Activated CD4-positive, alpha-beta T cell treated with anti-CD3 and anti-CD28 coated beads for 36 hours (primary cell): ENCODE measurements around the gene CD9. TPM values are rescaled to one million over a fixed set of nuclear protein-coding genes. Genes with fewer than 3 reads are reported as not detected.

ENCODE experiments used
- ATAC-seq: fragments of 200-7000 bp; cut with Tn5 transposase; one replicate; pipeline ENCODE4 v1.10.0; 2021; ENCODE audit warnings: mild to moderate bottlenecking, moderate library complexity
- CTCF ChIA-PET: fragments of 350-600 bp; sonication (Branson Sonifier 250); formaldehyde crosslinking; loops from one replicate; lab custom pipeline; 2021; ENCODE audit warnings: antibody characterized with exemption; lab: Charles Lee
- POLR2A ChIA-PET: fragments of 350-600 bp; sonication (Branson Sonifier 250); formaldehyde crosslinking; loops from one replicate; lab custom pipeline; 2021; ENCODE audit warnings: antibody characterized with exemption, inconsistent platforms; lab: Charles Lee
- DNase-seq: peaks from one replicate; pipeline ENCODE4 v3.0.0-alpha.2; 2020
- H3K27ac Mint-ChIP-seq: one replicate; pipeline ENCODE4 v1.8.0; 2021; ENCODE audit warnings: mixed read lengths
- H3K27me3 Mint-ChIP-seq: one replicate; pipeline ENCODE4 v1.8.0; 2021; ENCODE audit warnings: mixed read lengths
- H3K36me3 Mint-ChIP-seq: one replicate; pipeline ENCODE4 v1.8.0; 2021; ENCODE audit warnings: low read depth, mixed read lengths
- H3K4me1 Mint-ChIP-seq: one replicate; pipeline ENCODE4 v1.8.0; 2021; ENCODE audit warnings: mixed read lengths
- H3K4me3 Mint-ChIP-seq: one replicate; pipeline ENCODE4 v1.8.0; 2021; ENCODE audit warnings: mild to moderate bottlenecking, moderate library complexity, mixed read lengths
- H3K9me3 Mint-ChIP-seq: one replicate; pipeline ENCODE4 v1.8.0; 2021; ENCODE audit warnings: low read depth, mixed read lengths
- intact Hi-C, 2 experiments: fragments of 100-400 bp; cut with DNase I in 1 of 2; cut with micrococcal nuclease in 1 of 2; formaldehyde crosslinking; loops; one replicate each; pipeline versions ENCODE4 v1.14.2 to v1.15.1; 2022 to 2024; cut with DNase I, micrococcal nuclease
- total RNA-seq, 2 experiments: library from RNA; stranded (reverse); gene quantifications; one replicate each; pipeline ENCODE4 v1.2.3, GENCODE V29; 2021

The CD9 gene
- total RNA-seq, 2 experiments from 2014 or later, result 11.5 to 12.8 TPM

DNA sequence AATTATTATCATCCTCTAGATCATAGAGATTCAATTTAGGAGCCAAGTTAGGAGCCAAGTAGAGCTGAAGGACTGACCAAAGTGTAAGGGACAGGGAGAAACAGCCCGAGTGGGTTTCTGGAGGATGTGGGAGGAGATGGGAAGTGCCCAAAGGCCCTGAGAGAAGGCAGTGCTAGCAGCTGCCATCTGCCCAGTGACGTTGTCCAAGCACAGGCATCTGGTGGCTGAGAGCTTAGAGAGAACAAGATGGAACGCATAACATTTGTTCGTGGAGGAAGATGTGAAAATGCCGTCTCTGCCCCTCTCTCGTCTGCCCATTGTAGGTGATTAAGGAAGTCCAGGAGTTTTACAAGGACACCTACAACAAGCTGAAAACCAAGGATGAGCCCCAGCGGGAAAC, 34.7 kb downstream of the CD9 start:
- no peak for DNase-seq
- no peak for ATAC-seq
- POLR2A ChIA-PET, result no interaction called here

DNA sequence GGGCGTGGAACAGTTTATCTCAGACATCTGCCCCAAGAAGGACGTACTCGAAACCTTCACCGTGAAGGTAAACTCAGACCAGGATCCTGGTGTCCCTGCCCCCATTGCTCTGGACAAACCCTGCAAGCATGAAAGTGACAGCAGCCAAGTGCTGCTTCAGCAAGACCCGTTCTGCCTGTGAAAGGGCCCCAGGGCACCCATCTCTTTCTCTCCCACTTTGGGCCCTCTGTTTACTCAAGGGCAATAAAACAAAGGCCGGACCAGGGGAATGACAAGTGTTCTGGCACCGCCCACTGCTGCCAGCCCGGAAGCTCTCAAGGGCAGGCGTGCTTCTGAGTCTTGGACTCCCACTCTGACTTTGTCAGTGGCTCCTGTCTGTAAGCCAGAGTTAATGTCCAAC, 35.3 kb downstream of the CD9 start:
- ATAC-seq, result no peak
- ChIA-PET CTCF (interaction anchor here (1.1 kb wide), 1 partner anchor 8 kb away, joined by 3 read pairs; no protein-coding TSS in a partner anchor), POLR2A (no interaction called here)
- no peak for DNase-seq
- intact Hi-C loops, result no loop called here
- no peaks in the 10 kb centered on the region for H3K27me3 Mint-ChIP-seq
- peaks cover 19% of the 10 kb centered on the region for H3K4me1 Mint-ChIP-seq
- no peak overlapping the region for H3K4me3 Mint-ChIP-seq
- H3K9me3 Mint-ChIP-seq, result no peaks in the 10 kb centered on the region
- H3K36me3 Mint-ChIP-seq, result no peaks in the 10 kb centered on the region
- H3K27ac Mint-ChIP-seq, result no peak overlapping the region

More for the DNA sequence above, 34.7 kb downstream of the CD9 start:
- peaks cover 25% of the 10 kb centered on the region for H3K4me1 Mint-ChIP-seq
- intact Hi-C loops, result no loop called here
- H3K9me3 Mint-ChIP-seq, result no peaks in the 10 kb centered on the region
- no peak overlapping the region for H3K27ac Mint-ChIP-seq
- no peaks in the 10 kb centered on the region for H3K27me3 Mint-ChIP-seq
- no peak overlapping the region for H3K4me3 Mint-ChIP-seq
- no peaks in the 10 kb centered on the region for H3K36me3 Mint-ChIP-seq
- CTCF ChIA-PET, result interaction anchor here (0.7 to 1.1 kb wide), 3 partner anchors 9 to 78 kb away, joined by 3 to 4 read pairs (median 3); no protein-coding TSS in a partner anchor

DNA sequence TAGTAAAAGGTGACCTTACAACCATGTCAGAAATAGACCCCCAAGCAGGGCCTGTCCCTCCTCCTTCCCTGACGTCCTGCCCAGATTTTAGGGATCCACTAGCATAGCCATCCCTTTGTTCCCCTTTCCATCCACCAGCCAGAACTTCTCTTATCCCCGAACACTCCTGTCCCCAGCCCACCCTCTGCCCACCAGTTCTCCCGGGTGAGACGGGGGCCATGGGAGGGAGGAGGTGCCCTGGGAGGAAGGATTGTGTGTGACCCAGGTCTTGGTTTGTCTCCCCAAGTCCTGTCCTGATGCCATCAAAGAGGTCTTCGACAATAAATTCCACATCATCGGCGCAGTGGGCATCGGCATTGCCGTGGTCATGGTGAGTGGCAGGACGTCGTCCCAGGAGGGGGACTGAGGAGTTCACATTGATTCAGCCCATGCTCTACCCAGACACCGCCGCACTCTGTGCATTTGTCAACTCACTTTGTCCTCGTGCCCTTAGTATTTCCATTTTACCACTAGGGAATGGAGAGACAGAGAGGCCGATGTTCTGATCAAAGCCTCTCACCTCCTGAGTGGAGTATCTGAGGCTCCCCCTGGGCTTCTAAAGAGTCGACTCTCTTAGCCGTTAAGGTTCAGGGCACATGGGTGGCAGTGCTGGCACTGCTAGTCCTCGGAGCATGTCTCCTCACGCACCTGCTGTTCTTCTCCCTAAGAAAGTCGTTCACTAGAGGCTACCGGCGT, 35.9 kb downstream of the CD9 start:
- Mint-ChIP-seq H3K4me3 (no peak overlapping the region), H3K36me3 (no peaks in the 10 kb centered on the region), H3K4me1 (peaks cover 13% of the 10 kb centered on the region), H3K27ac (no peak overlapping the region), H3K27me3 (no peaks in the 10 kb centered on the region), H3K9me3 (no peaks in the 10 kb centered on the region)
- DNase-seq (no peak), ATAC-seq (no peak)
- ChIA-PET POLR2A (no interaction called here), CTCF (no interaction called here)
- intact Hi-C loops, result no loop called here

DNA sequence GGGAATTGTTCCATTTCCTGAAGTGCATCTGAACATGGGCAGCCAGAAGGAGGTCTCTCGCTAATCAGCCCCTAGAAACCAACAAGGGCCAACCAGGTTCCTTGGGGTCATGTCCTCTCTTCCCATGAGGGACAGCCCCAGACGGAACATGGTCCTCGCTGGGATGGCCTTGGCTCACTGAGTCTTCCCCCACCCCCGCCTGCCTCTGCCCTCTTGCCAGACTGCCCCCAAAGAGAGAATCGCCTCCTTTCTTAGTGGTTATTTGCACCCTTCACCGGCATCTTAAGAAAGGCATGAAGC, 36.4 kb downstream of the CD9 start:
- no peak for ATAC-seq
- H3K36me3 Mint-ChIP-seq, result no peaks in the 10 kb centered on the region

DNA sequence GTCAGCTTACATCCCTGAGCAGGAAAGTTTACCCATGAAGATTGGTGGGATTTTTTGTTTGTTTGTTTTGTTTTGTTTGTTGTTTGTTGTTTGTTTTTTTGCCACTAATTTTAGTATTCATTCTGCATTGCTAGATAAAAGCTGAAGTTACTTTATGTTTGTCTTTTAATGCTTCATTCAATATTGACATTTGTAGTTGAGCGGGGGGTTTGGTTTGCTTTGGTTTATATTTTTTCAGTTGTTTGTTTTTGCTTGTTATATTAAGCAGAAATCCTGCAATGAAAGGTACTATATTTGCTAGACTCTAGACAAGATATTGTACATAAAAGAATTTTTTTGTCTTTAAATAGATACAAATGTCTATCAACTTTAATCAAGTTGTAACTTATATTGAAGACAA, 37.6 kb downstream of the CD9 start:
- H3K4me3 Mint-ChIP-seq, result no peak overlapping the region
- no peaks in the 10 kb centered on the region for H3K36me3 Mint-ChIP-seq
- no peaks in the 10 kb centered on the region for H3K27me3 Mint-ChIP-seq
- CTCF ChIA-PET, result interaction anchor here (1.1 to 1.5 kb wide), 2 partner anchors 46 to 113 kb away, joined by 3 read pairs; no protein-coding TSS in a partner anchor
- POLR2A ChIA-PET, result no interaction called here
- no peaks in the 10 kb centered on the region for H3K4me1 Mint-ChIP-seq
- intact Hi-C loops, result no loop called here
- no peaks in the 10 kb centered on the region for H3K9me3 Mint-ChIP-seq
- DNase-seq (no peak), ATAC-seq (no peak)
- no peak overlapping the region for H3K27ac Mint-ChIP-seq

More for the DNA sequence above, 36.4 kb downstream of the CD9 start:
- Mint-ChIP-seq H3K4me1 (peaks cover 8% of the 10 kb centered on the region), H3K9me3 (no peaks in the 10 kb centered on the region), H3K4me3 (no peak overlapping the region), H3K27me3 (no peaks in the 10 kb centered on the region), H3K27ac (no peak overlapping the region)
- POLR2A ChIA-PET, result no interaction called here
- no peak for DNase-seq
- CTCF ChIA-PET, result no interaction called here
- intact Hi-C loops, result no loop called here

DNA sequence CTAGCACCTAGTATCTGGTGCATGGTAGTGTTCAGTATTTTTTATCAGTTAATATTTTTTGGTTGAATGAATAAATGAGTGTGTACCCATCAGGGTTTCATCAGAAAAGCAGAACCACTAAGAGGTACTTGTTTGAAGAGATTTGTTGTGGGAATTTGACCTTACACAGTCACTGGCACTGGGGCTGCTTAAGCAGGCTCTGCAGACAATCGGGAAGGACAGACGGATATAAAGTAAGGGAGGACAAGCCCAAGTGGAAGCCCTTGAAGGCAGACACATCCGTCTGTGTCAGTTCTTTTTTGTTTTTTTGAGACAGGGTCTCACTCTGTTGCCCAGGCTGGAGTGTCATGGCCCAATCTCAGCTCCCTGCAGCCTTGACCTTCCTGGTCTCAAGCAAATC, 38.7 kb downstream of the CD9 start:
- intact Hi-C loops, result no loop called here
- ATAC-seq (no peak), DNase-seq (no peak)
- ChIA-PET CTCF (no interaction called here), POLR2A (no interaction called here)
- no peaks in the 10 kb centered on the region for H3K27me3 Mint-ChIP-seq
- no peaks in the 10 kb centered on the region for H3K4me1 Mint-ChIP-seq
- H3K27ac Mint-ChIP-seq, result no peak overlapping the region
- H3K36me3 Mint-ChIP-seq, result no peaks in the 10 kb centered on the region
- no peaks in the 10 kb centered on the region for H3K9me3 Mint-ChIP-seq
- no peak overlapping the region for H3K4me3 Mint-ChIP-seq

DNA sequence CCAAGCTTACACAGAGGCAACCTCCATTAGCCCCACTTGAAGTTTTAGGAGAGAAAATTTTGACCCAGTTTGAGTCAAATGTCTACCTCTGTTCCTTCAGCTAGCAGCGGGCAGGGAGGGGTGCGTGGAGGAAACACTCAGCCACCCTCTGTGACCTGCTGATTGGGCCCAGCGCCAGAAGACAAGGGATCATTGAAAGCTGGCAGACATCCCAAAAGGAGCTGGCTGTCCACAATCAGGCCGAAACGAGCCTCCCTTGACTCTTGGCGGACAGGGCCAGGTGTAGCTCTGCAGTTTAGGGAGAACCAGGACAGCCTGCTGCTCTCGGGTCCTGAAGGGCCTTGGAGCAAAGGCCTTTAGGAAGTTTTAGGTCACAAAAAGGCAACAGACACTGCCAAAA, 41.3 kb downstream of the CD9 start:
- POLR2A ChIA-PET, result no interaction called here
- CTCF ChIA-PET, result interaction anchor here (0.6 to 1.1 kb wide), 3 partner anchors 9 to 1804 kb away, joined by 3 read pairs; no protein-coding TSS in a partner anchor
- intact Hi-C loops, result no loop called here

DNA sequence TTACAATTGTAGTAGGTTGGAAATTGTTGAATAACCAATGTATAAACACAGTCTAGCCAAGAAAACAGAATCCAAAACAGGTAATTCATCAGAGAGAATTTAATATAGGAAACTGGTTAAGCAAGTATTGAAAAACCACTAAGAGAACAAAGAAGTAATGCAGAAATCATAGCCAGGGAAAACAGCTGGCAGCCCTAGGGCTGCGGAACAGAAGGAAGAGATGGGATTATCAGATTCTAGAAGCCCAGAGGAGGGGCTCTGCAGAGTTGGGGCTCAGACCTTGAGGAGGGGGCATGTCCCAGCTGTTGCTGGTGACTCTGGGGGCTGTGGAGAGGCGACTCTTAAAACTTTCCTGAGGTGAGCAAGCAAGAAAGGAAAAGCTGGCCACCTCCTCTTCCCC, 49.4 kb downstream of the CD9 start:
- H3K27me3 Mint-ChIP-seq, result peaks cover 2% of the 10 kb centered on the region
- no peak overlapping the region for H3K4me3 Mint-ChIP-seq
- H3K4me1 Mint-ChIP-seq, result no peaks in the 10 kb centered on the region
- CTCF ChIA-PET, result interaction anchor here (0.6 to 1.0 kb wide), 3 partner anchors 9 to 289 kb away, joined by 3 read pairs; no protein-coding TSS in a partner anchor
- H3K9me3 Mint-ChIP-seq, result no peaks in the 10 kb centered on the region
- ATAC-seq (no peak), DNase-seq (no peak)
- intact Hi-C loops, result no loop called here
- no peaks in the 10 kb centered on the region for H3K36me3 Mint-ChIP-seq
- H3K27ac Mint-ChIP-seq, result no peak overlapping the region
- POLR2A ChIA-PET, result no interaction called here

More for the DNA sequence above, 41.3 kb downstream of the CD9 start:
- DNase-seq (no peak), ATAC-seq (no peak)
- Mint-ChIP-seq H3K36me3 (no peaks in the 10 kb centered on the region), H3K4me1 (no peaks in the 10 kb centered on the region), H3K27me3 (no peaks in the 10 kb centered on the region), H3K4me3 (no peak overlapping the region), H3K9me3 (no peaks in the 10 kb centered on the region), H3K27ac (no peak overlapping the region)

DNA sequence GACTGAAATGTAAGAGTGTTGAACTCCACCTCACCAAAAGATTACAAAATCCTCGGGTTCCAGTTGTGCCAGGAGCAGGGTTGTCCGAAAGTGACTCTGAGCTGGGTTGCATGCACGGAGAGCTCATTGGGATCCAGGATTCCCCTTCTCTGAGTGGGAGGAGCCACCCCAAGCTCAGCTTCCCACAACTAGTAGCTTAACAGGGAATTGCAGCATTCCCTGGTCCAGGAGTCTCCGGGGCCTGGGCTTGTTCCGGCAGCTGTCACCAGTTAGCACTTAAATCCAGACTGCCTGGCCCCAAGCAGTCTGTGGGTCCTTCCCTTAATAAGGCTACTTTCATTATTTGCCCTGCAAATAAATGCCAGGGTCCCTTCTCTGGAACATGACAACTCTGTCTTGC, 50.1 kb downstream of the CD9 start:
- DNase-seq (no peak), ATAC-seq (no peak)
- POLR2A ChIA-PET, result no interaction called here
- Mint-ChIP-seq H3K9me3 (no peaks in the 10 kb centered on the region), H3K36me3 (no peaks in the 10 kb centered on the region), H3K4me1 (no peaks in the 10 kb centered on the region), H3K27ac (no peak overlapping the region), H3K27me3 (peaks cover 2% of the 10 kb centered on the region), H3K4me3 (no peak overlapping the region)
- CTCF ChIA-PET, result interaction anchor here (0.6 to 0.9 kb wide), 2 partner anchors 9 to 130 kb away, joined by 3 read pairs; no protein-coding TSS in a partner anchor
- intact Hi-C loops, result no loop called here

DNA sequence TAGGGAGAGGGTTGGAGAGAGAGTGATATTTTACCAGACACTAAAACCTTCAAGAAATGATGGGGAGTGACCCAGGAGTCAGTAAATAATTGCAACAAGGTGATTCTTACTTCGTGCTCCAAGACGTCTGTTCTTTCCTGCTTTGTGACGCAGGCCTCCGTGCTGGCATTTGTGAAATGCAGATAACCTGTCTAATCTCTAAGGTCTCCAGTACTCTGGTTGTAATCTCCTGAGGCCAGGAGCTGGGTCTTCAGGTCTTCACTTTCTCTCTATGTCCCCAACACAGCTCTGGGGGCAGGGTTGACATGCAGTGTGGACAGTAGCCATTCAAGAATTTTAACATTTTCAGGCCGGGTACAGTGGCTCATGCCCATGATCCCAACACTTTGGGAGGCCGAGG, 53.1 kb downstream of the CD9 start:
- DNase-seq (no peak), ATAC-seq (no peak)
- Mint-ChIP-seq H3K27ac (no peak overlapping the region), H3K4me1 (no peaks in the 10 kb centered on the region), H3K9me3 (no peaks in the 10 kb centered on the region), H3K4me3 (no peak overlapping the region), H3K27me3 (peaks cover 2% of the 10 kb centered on the region), H3K36me3 (no peaks in the 10 kb centered on the region)
- ChIA-PET CTCF (no interaction called here), POLR2A (no interaction called here)
- intact Hi-C loops, result no loop called here

DNA sequence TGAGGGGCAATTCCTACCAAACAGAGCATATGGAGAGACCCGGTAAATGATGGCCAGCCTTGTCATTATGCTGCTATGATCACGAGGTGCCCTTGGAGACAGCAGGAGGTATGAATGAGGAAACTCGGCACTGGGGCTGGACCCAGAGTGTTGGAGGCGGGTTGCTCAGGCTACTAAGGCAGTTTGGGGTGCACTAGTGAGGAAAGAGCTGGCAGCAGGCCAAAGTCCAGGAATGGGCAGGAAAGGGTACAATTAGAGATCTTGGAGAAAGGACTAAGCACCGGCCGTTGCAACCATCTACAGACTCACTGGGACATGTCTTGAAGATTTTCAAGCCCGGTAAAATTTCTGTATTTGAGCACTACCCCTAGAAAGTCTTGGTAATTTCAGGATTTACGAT, 54.3 kb downstream of the CD9 start:
- H3K9me3 Mint-ChIP-seq, result no peaks in the 10 kb centered on the region
- ATAC-seq (no peak), DNase-seq (no peak)
- CTCF ChIA-PET, result no interaction called here
- no peak overlapping the region for H3K27ac Mint-ChIP-seq
- no peaks in the 10 kb centered on the region for H3K4me1 Mint-ChIP-seq
- POLR2A ChIA-PET, result no interaction called here
- peaks cover under 1% of the 10 kb centered on the region for H3K27me3 Mint-ChIP-seq
- no peaks in the 10 kb centered on the region for H3K36me3 Mint-ChIP-seq
- H3K4me3 Mint-ChIP-seq, result no peak overlapping the region
- intact Hi-C loops, result no loop called here

DNA sequence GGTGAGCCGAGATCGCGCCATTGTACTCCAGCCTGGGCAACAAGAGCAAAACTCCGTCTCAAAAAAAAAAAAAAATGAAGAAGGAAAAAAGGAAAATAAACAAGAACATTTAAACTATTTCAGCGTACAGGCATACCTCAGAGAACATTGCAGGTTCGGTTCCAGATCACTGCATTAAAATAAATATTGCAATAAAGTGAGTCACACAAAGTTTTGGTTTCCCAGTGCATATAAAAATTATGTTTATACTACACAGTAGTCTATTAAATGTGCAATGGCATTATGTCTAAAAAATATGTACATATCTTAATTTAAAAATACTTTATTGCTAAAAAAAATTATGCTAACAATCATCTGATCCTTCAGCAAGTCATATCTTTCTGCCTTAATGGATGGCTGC, 56.8 kb downstream of the CD9 start:
- no peaks in the 10 kb centered on the region for H3K36me3 Mint-ChIP-seq
- ATAC-seq, result no peak
- peaks cover 2% of the 10 kb centered on the region for H3K27me3 Mint-ChIP-seq
- H3K4me3 Mint-ChIP-seq, result no peak overlapping the region
- no peak for DNase-seq
- H3K9me3 Mint-ChIP-seq, result no peaks in the 10 kb centered on the region
- ChIA-PET POLR2A (no interaction called here), CTCF (no interaction called here)
- intact Hi-C loops, result no loop called here
- peaks cover 2% of the 10 kb centered on the region for H3K4me1 Mint-ChIP-seq
- no peak overlapping the region for H3K27ac Mint-ChIP-seq
